ENCODE data around the gene CDH18. TPM values are rescaled to one million over a fixed set of nuclear protein-coding genes. Genes with fewer than 3 reads are reported as not detected.
A peak's percentile ranks its signal among the peaks of the same experiment; 100 is the strongest.
"Not testable (repeated sequence)": the region's sequence is repeated elsewhere in the genome, so short reads cannot be mapped to it uniquely, and the experiment has no call there.

Gene CDH18
- total and polyA plus RNA-seq, 2 of the 13 experiments (the other 11 are each of a cell fraction or from before 2014, with no cell fraction given): not detected

DNA sequence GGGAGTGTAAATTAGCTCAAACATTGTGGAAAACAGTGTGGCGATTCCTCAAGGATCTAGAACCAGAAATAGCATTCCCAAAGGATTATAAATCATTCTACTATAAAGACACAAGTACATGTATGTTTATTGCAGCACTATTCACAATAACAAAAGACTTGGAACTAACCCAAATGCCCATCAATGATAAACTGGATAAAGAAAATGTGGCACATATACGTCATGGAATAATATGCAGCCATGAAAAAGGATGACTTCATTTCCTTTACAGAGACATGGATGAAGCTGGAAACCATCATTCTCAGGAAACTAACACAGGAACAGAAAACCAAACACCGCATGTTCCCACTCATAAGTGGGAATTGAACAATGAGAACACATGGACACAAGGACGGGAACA, 175.3 kb downstream of the CDH18 start:
- H4K20me1 ChIP-seq (ENCODE audit: insufficient read depth, low read length); ATAC-seq; H3K9me3 ChIP-seq (ENCODE audit: low read length); H3K79me2 ChIP-seq (ENCODE audit: insufficient read depth, low read length); BruUV-seq (replicated peaks); H3K27ac ChIP-seq (ENCODE audit: extremely low read length, insufficient read depth, low read length); H3K4me2 ChIP-seq (ENCODE audit: low read depth, low read length); FAIRE-seq; intact Hi-C loops (cut with micrococcal nuclease; ENCODE audit: unreplicated experiment); POLR2A ChIA-PET; H3K9ac ChIP-seq (ENCODE audit: insufficient read depth, low read depth, low read length); H3K27me3 ChIP-seq (ENCODE audit: control insufficient read depth in 1 of 2, insufficient read depth in 2 of 2, low read length in 2 of 2); H2AFZ ChIP-seq (ENCODE audit: low read length); H3K4me1 ChIP-seq (ENCODE audit: insufficient read depth, low read length); in situ Hi-C loops (cut with HindIII; ENCODE audit: extremely low pct_ligation_motif_present, low pct_unique_long_range_greater_than_20kb); DNase-seq (ENCODE audit: low spot score); H3K36me3 ChIP-seq (replicated peaks in 1 of 2; ENCODE audit: control insufficient read depth in 1 of 2, insufficient read depth in 2 of 2, low read length in 2 of 2); H3K4me3 ChIP-seq (replicated peaks in 1 of 3; ENCODE audit: insufficient read depth in 1 of 3, low read depth in 2 of 3, low read length in 3 of 3); CTCF ChIA-PET (ENCODE audit: low intra/inter-chr PET ratio, low total read pairs); TF ChIP-seq ATF7 (CRISPR knock-in tag; IDR thresholded peaks at IDR 0.05): not testable (repeated sequence)
- WGBS (ENCODE audit: low lambda C conversion rate): 44% methylated on average over 4 of the region's 4 CpGs
- 0 out of 2 replicates have a peak, but pooled peaks have one; percentile 23 for TF ChIP-seq ATF7 (IDR thresholded peaks at IDR 0.05)

- no peaks in the 10 kb centered on the region for H3K79me2 ChIP-seq (ENCODE audit: insufficient read depth, low read length)
- no TSS peak for BruUV-seq (replicated peaks)
- CTCF ChIA-PET (ENCODE audit: low intra/inter-chr PET ratio, low total read pairs): no interaction called here
- no peak for TF ChIP-seq TOPORS (CRISPR knock-in tag; IDR thresholded peaks at IDR 0.05)
- TF ChIP-seq, protein P1, sequence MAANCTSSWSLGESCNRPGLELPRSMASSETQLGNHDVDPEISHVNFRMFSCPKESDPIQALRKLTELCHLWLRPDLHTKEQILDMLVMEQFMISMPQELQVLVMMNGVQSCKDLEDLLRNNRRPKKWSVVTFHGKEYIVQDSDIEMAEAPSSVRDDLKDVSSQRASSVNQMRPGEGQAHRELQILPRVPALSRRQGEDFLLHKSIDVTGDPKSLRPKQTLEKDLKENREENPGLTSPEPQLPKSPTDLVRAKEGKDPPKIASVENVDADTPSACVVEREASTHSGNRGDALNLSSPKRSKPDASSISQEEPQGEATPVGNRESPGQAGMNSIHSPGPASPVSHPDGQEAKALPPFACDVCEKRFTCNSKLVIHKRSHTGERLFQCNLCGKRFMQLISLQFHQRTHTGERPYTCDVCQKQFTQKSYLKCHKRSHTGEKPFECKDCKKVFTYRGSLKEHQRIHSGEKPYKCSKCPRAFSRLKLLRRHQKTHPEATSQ (CRISPR knock-in tag; IDR thresholded peaks at IDR 0.05; ENCODE audit: borderline replicate concordance): no peak
- TF ChIP-seq, protein P2, sequence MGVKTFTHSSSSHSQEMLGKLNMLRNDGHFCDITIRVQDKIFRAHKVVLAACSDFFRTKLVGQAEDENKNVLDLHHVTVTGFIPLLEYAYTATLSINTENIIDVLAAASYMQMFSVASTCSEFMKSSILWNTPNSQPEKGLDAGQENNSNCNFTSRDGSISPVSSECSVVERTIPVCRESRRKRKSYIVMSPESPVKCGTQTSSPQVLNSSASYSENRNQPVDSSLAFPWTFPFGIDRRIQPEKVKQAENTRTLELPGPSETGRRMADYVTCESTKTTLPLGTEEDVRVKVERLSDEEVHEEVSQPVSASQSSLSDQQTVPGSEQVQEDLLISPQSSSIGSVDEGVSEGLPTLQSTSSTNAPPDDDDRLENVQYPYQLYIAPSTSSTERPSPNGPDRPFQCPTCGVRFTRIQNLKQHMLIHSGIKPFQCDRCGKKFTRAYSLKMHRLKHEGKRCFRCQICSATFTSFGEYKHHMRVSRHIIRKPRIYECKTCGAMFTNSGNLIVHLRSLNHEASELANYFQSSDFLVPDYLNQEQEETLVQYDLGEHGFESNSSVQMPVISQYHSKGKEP (CRISPR knock-in tag; IDR thresholded peaks at IDR 0.05): no peak
- no peak for TF ChIP-seq ZNF546 (CRISPR knock-in tag; conservative IDR thresholded peaks at IDR 0.05)
- TF ChIP-seq, protein P3, sequence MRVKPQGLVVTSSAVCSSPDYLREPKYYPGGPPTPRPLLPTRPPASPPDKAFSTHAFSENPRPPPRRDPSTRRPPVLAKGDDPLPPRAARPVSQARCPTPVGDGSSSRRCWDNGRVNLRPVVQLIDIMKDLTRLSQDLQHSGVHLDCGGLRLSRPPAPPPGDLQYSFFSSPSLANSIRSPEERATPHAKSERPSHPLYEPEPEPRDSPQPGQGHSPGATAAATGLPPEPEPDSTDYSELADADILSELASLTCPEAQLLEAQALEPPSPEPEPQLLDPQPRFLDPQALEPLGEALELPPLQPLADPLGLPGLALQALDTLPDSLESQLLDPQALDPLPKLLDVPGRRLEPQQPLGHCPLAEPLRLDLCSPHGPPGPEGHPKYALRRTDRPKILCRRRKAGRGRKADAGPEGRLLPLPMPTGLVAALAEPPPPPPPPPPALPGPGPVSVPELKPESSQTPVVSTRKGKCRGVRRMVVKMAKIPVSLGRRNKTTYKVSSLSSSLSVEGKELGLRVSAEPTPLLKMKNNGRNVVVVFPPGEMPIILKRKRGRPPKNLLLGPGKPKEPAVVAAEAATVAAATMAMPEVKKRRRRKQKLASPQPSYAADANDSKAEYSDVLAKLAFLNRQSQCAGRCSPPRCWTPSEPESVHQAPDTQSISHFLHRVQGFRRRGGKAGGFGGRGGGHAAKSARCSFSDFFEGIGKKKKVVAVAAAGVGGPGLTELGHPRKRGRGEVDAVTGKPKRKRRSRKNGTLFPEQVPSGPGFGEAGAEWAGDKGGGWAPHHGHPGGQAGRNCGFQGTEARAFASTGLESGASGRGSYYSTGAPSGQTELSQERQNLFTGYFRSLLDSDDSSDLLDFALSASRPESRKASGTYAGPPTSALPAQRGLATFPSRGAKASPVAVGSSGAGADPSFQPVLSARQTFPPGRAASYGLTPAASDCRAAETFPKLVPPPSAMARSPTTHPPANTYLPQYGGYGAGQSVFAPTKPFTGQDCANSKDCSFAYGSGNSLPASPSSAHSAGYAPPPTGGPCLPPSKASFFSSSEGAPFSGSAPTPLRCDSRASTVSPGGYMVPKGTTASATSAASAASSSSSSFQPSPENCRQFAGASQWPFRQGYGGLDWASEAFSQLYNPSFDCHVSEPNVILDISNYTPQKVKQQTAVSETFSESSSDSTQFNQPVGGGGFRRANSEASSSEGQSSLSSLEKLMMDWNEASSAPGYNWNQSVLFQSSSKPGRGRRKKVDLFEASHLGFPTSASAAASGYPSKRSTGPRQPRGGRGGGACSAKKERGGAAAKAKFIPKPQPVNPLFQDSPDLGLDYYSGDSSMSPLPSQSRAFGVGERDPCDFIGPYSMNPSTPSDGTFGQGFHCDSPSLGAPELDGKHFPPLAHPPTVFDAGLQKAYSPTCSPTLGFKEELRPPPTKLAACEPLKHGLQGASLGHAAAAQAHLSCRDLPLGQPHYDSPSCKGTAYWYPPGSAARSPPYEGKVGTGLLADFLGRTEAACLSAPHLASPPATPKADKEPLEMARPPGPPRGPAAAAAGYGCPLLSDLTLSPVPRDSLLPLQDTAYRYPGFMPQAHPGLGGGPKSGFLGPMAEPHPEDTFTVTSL (CRISPR knock-in tag; IDR thresholded peaks at IDR 0.05; ENCODE audit: borderline replicate concordance): no peak
Observed at GRCh38 chr5:19806756-19807155, 181.2 kb downstream of the CDH18 start.

More at GRCh38 chr5:19806756-19807155, 181.2 kb downstream of the CDH18 start:
- in situ Hi-C loops (cut with HindIII; ENCODE audit: extremely low pct_ligation_motif_present, low pct_unique_long_range_greater_than_20kb) (no loop called here), intact Hi-C loops (cut with micrococcal nuclease; ENCODE audit: unreplicated experiment) (no loop called here)
- no peak for FAIRE-seq
- DNase-seq (ENCODE audit: low spot score): no peak
- H3K27ac ChIP-seq (ENCODE audit: extremely low read length, insufficient read depth, low read length): no peak overlapping the region
- POLR2A ChIA-PET: no interaction called here
- ATAC-seq: no peak
- no peak overlapping the region for H3K4me2 ChIP-seq (ENCODE audit: low read depth, low read length)
- no peaks in the 10 kb centered on the region for H4K20me1 ChIP-seq (ENCODE audit: insufficient read depth, low read length)
- no peak overlapping the region for H3K4me3 ChIP-seq (replicated peaks in 1 of 3; ENCODE audit: insufficient read depth in 1 of 3, low read depth in 2 of 3, low read length in 3 of 3)
- no peaks in the 10 kb centered on the region for H3K9me3 ChIP-seq (ENCODE audit: low read length)
- H2AFZ ChIP-seq (ENCODE audit: low read length): no peak overlapping the region
- no peaks in the 10 kb centered on the region for H3K27me3 ChIP-seq (ENCODE audit: control insufficient read depth in 1 of 2, insufficient read depth in 2 of 2, low read length in 2 of 2)
- 0% methylated on average over 1 of the region's 1 CpG for WGBS (ENCODE audit: low lambda C conversion rate)
- no peak overlapping the region for H3K9ac ChIP-seq (ENCODE audit: insufficient read depth, low read depth, low read length)
- no peaks in the 10 kb centered on the region for H3K36me3 ChIP-seq (replicated peaks in 1 of 2; ENCODE audit: control insufficient read depth in 1 of 2, insufficient read depth in 2 of 2, low read length in 2 of 2)
- no peaks in the 10 kb centered on the region for H3K4me1 ChIP-seq (ENCODE audit: insufficient read depth, low read length)
